H1 (cell line): Measurements from ENCODE around the gene CAP2. TPM values are rescaled to one million over a fixed set of nuclear protein-coding genes. Genes with fewer than 3 reads are reported as not detected.

Experiments
- ATF3 ChIP-seq: IDR thresholded peaks from 2 replicates; pipeline ENCODE4 v1.6.1; 2011; ENCODE audit warnings: low read depth, mild to moderate bottlenecking, low read length; ENCODE audit not compliant: insufficient read depth
- HDAC2 ChIP-seq, 2 experiments: fragments of 300-600 bp in 1 of 2; sonication (generic) in 1 of 2; IDR thresholded peaks; 2 replicates each; pipeline ENCODE4 v1.6.1; 2011 to 2012; ENCODE audit warnings: low read depth in 2 of 2, low read length in 2 of 2, mild to moderate bottlenecking in 2 of 2, moderate library complexity in 2 of 2, borderline replicate concordance in 1 of 2, inconsistent platforms in 1 of 2
- KDM4A ChIP-seq: IDR thresholded peaks from one replicate; pipeline ENCODE4 v1.7.1; 2012; ENCODE audit warnings: low read depth, mild to moderate bottlenecking, moderate library complexity, low read length, inconsistent platforms; ENCODE audit not compliant: severe bottlenecking
- POU5F1 ChIP-seq: IDR thresholded peaks from 2 replicates; pipeline ENCODE4 v1.6.1; 2011; ENCODE audit warnings: low read depth, mild to moderate bottlenecking, low read length, moderate library complexity
- RXRA ChIP-seq: IDR thresholded peaks from 2 replicates; pipeline ENCODE4 v1.6.1; 2011; ENCODE audit warnings: low read depth, mild to moderate bottlenecking, low read length, moderate library complexity; ENCODE audit not compliant: insufficient read depth
- SIN3A ChIP-seq, 2 experiments: IDR thresholded peaks in 1 of 2; conservative IDR thresholded peaks in 1 of 2; 2 replicates each; pipeline ENCODE4 v1.6.1; 2011 to 2012; ENCODE audit warnings: low read length in 2 of 2, improper control_type of control experiment in 1 of 2, low read depth in 1 of 2, mild to moderate bottlenecking in 1 of 2
- SRF ChIP-seq: IDR thresholded peaks from 2 replicates; pipeline ENCODE4 v1.6.1; 2011; ENCODE audit warnings: mild to moderate bottlenecking, low read depth, low read length, moderate library complexity
- polyA plus RNA-seq, 7 experiments: library from polyadenylated mRNA; depleted of rRNA in 3 of 7; stranded (reverse) in 5 of 7; unstranded in 2 of 7; fragments of >200 nt in 5 of 7; fragments of 200-250 nt in 2 of 7; gene quantifications; 1 replicate in 5 of 7; 2 replicates in 1 of 7; 4 replicates in 1 of 7; pipeline versions ENCODE4 v1.2.1 to v1.2.3, GENCODE V29; 2011 to 2013; ENCODE audit warnings: missing spikeins in 2 of 7, mixed read lengths in 2 of 7
- total RNA-seq: library from RNA; stranded (reverse); fragmentation: NEBNext Ultra II Directional; extraction: Animal tissue kit (Norgen Biotek cat#: 25700); gene quantifications from 2 replicates; pipeline ENCODE4 v1.2.1, GENCODE V29; 2021
- TF ChIP-seq, protein P1 (sequence below): IDR thresholded peaks from 2 replicates; pipeline ENCODE4 v1.6.1; 2011; ENCODE audit warnings: low read length, improper control_type of control experiment

Gene CAP2
- total and polyA plus RNA-seq, 2 of the 8 experiments (the other 6 are each of a cell fraction or from before 2014, with no cell fraction given) = 7.2 to 10.0 TPM

GRCh38 chr6:17552861-17553260 lies 159.5 kb downstream of the CAP2 start (continued):
- TF ChIP-seq SRF (no peak), RXRA (no peak), ATF3 (no peak), KDM4A (no peak), POU5F1 (no peak), HDAC2 (IDR thresholded peaks at IDR 0.05; ENCODE audit: borderline replicate concordance in 1 of 2, low read depth in 2 of 2, low read length in 2 of 2) (no peak), SIN3A (conservative IDR thresholded peaks at IDR 0.05 in 1 of 2, IDR thresholded peaks at IDR 0.05 in 1 of 2; ENCODE audit: low read depth in 1 of 2, low read length in 2 of 2) (no peak)
- TF ChIP-seq, protein P1, sequence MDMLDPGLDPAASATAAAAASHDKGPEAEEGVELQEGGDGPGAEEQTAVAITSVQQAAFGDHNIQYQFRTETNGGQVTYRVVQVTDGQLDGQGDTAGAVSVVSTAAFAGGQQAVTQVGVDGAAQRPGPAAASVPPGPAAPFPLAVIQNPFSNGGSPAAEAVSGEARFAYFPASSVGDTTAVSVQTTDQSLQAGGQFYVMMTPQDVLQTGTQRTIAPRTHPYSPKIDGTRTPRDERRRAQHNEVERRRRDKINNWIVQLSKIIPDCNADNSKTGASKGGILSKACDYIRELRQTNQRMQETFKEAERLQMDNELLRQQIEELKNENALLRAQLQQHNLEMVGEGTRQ = no peak
